Spleen (tissue), 11 donors: ENCODE results near the gene DNAH14. TPM values are rescaled to one million over a fixed set of nuclear protein-coding genes. Genes with fewer than 3 reads are reported as not detected.

Source experiments
- DNase-seq: peaks from one replicate; pipeline ENCODE4 v3.0.0-alpha.2; 2020
- H3K27ac ChIP-seq, 8 donors: fragments of 200-600 bp; sonication (generic) in 7 of 8; 1 replicate in 4 of 8; 2 replicates in 4 of 8; pipeline versions ENCODE4 v1.5.0 to v1.8.0; 2016 to 2021; ENCODE audit warnings: inconsistent platforms in 4 of 8, mild to moderate bottlenecking in 4 of 8, moderate library complexity in 1 of 8
- H3K27me3 ChIP-seq, 7 donors: fragments of 200-600 bp; sonication (generic) in 6 of 7; replicated peaks in 1 of 7; 1 replicate in 4 of 7; 2 replicates in 3 of 7; pipeline versions ENCODE4 v1.5.0 to v1.8.0; 2016 to 2021; ENCODE audit warnings: inconsistent platforms in 3 of 7, mild to moderate bottlenecking in 1 of 7
- H3K36me3 ChIP-seq, 6 donors: fragments of 200-600 bp; sonication (generic) in 5 of 6; 1 replicate in 4 of 6; 2 replicates in 2 of 6; pipeline versions ENCODE4 v1.5.0 to v1.8.0; 2016 to 2021; ENCODE audit warnings: inconsistent platforms in 2 of 6
- H3K4me1 ChIP-seq, 6 donors: fragments of 200-600 bp; sonication (generic) in 5 of 6; 1 replicate in 3 of 6; 2 replicates in 3 of 6; pipeline versions ENCODE4 v1.5.0 to v1.8.0; 2016 to 2021; ENCODE audit warnings: inconsistent platforms in 3 of 6
- H3K4me3 ChIP-seq, 8 donors: fragments of 200-600 bp; sonication (generic) in 7 of 8; 1 replicate in 4 of 8; 2 replicates in 4 of 8; pipeline versions ENCODE4 v1.5.0 to v1.8.0; 2016 to 2021; ENCODE audit warnings: inconsistent platforms in 4 of 8, mild to moderate bottlenecking in 4 of 8, moderate library complexity in 2 of 8
- H3K9me3 ChIP-seq, 8 donors: fragments of 200-600 bp; sonication (generic) in 7 of 8; 1 replicate in 4 of 8; 2 replicates in 4 of 8; pipeline versions ENCODE4 v1.5.0 to v1.8.0; 2016 to 2021; ENCODE audit warnings: inconsistent platforms in 4 of 8
- CTCF ChIP-seq, 11 experiments: fragments of 200-600 bp in 7 of 11; fragments of 450-650 bp in 4 of 11; sonication (generic) in 4 of 11; IDR thresholded peaks in 8 of 11; conservative IDR thresholded peaks in 3 of 11; 1 replicate in 7 of 11; 2 replicates in 4 of 11; pipeline versions ENCODE4 v1.4.0 to v1.8.0; 2016 to 2021; ENCODE audit warnings: antibody characterized with exemption in 11 of 11, inconsistent platforms in 4 of 11, mild to moderate bottlenecking in 1 of 11
- POLR2A ChIP-seq, 3 donors: fragments of 450-650 bp; IDR thresholded peaks; one replicate each; pipeline ENCODE4 v1.5.1; 2017; ENCODE audit warnings: antibody characterized with exemption in 3 of 3, mild to moderate bottlenecking in 1 of 3
- POLR2AphosphoS5 ChIP-seq, 3 donors: sonication (generic); formaldehyde crosslinking; IDR thresholded peaks; one replicate each; pipeline ENCODE4 v1.5.1; 2017; ENCODE audit warnings: antibody characterized with exemption in 3 of 3
- WGBS, 5 donors: extraction: QIAGEN DNeasy Blood & Tissue Kit in 3 of 5; methylation state at CpG; one replicate each; pipeline versions ENCODE4 v1.1.5 to v1.1.7; 2013 to 2018; 5-methylcytosine and 5-hydroxymethylcytosine counted together
- intact Hi-C: fragments of 100-400 bp; cut with DNase I; formaldehyde crosslinking; loops from one replicate; pipeline ENCODE4 v1.15.0; 2023; ENCODE audit warnings: low total_unique reads
- polyA plus RNA-seq, 3 donors: library from polyadenylated mRNA; stranded (reverse); fragments of 200-250 nt; gene quantifications; one replicate each; pipeline ENCODE4 v1.2.1, GENCODE V29; 2013
- total RNA-seq, 7 donors: library from RNA; depleted of rRNA in 3 of 7; stranded (reverse); fragments of >200 nt in 3 of 7; fragmentation: NEBNext Ultra II Directional in 4 of 7; extraction: Animal tissue kit (Norgen Biotek cat#: 25700) in 4 of 7; gene quantifications; one replicate each; pipeline versions ENCODE4 v1.1.0 to v1.2.1, GENCODE V29; 2016 to 2021
- donor health status: healthy with polysubstance abuse.
- donor health status: DM: no; HTN: no; CAD: no; lungs with moderate emphysema.
- donor health status: DM: no; HTN: no; CAD: no.
- donor health status: Bipolar disorder and iron deficiency.
- donor health status: healthy.
- donor health status: DM: no; HTN: no; CAD: no.
- donor health status: DM: yes; HTN: yes; CAD: no.

DNAH14 gene
- total and polyA plus RNA-seq, 10 donors, result 0.70 to 6.4 (median 4.8) TPM

GRCh38 chr1:225412803-225413351, 483.4 kb downstream of the DNAH14 start:
- Histone ChIP-seq H3K27me3 (no peaks in the 10 kb centered on the region), H3K36me3 (peaks cover 0 to 100% (median 87%) of the 10 kb centered on the region in 6 donors), H3K27ac (no peak overlapping the region), H3K4me1 (peaks cover 0 to 40% (median 0%) of the 10 kb centered on the region in 6 donors), H3K4me3 (no peak overlapping the region), H3K9me3 (no peaks in the 10 kb centered on the region)
- intact Hi-C loops, result no loop called here
- TF ChIP-seq CTCF (IDR thresholded peaks at IDR 0.05 in 8 of 11, conservative IDR thresholded peaks at IDR 0.05 in 3 of 11) (no peak), POLR2A (IDR thresholded peaks at IDR 0.05) (no peak), POLR2AphosphoS5 (IDR thresholded peaks at IDR 0.05) (no peak)
- WGBS, 5 donors, result 95 to 98% (median 96%) methylated on average over 10 of the region's 10 CpGs
- no peak for DNase-seq

GRCh38 chr1:225413708-225414375, 484.4 kb downstream of the DNAH14 start:
- peaks cover 0 to 100% (median 90%) of the 10 kb centered on the region in 6 donors for H3K36me3 ChIP-seq
- H3K4me1 ChIP-seq, result peaks cover 0 to 48% (median 0%) of the 10 kb centered on the region in 6 donors
- no peaks in the 10 kb centered on the region for H3K27me3 ChIP-seq
- intact Hi-C loops, result no loop called here
- TF ChIP-seq CTCF (IDR thresholded peaks at IDR 0.05 in 8 of 11, conservative IDR thresholded peaks at IDR 0.05 in 3 of 11) (no peak), POLR2AphosphoS5 (IDR thresholded peaks at IDR 0.05) (no peak), POLR2A (IDR thresholded peaks at IDR 0.05) (no peak)
- H3K9me3 ChIP-seq, result no peaks in the 10 kb centered on the region
- H3K4me3 ChIP-seq, result no peak overlapping the region
- no peak for DNase-seq
- H3K27ac ChIP-seq, result peak overlapping the region in 1 of 8 donors; percentile 16
- WGBS, 5 donors, result 81 to 85% (median 83%) methylated on average over 5 of the region's 5 CpGs

- TF ChIP-seq POLR2A (IDR thresholded peaks at IDR 0.05), result no peak
- no peak for TF ChIP-seq POLR2AphosphoS5 (IDR thresholded peaks at IDR 0.05)
- no peak for TF ChIP-seq CTCF (IDR thresholded peaks at IDR 0.05 in 8 of 11, conservative IDR thresholded peaks at IDR 0.05 in 3 of 11)
- Histone ChIP-seq H3K9me3 (no peaks in the 10 kb centered on the region), H3K27me3 (no peaks in the 10 kb centered on the region), H3K4me1 (peaks cover 0 to 53% (median under 1%) of the 10 kb centered on the region in 6 donors), H3K4me3 (no peak overlapping the region), H3K36me3 (peaks cover 0 to 100% (median 91%) of the 10 kb centered on the region in 6 donors), H3K27ac (peak overlapping the region in 2 of 8 donors; percentile 2 to 20)
- WGBS, 5 donors, result 65 to 89% (median 87%) methylated on average over 4 of the region's 4 CpGs
- intact Hi-C loops, result no loop called here
- no peak for DNase-seq
Measured at GRCh38 chr1:225415307-225415706, 485.8 kb downstream of the DNAH14 start.

- no peaks in the 10 kb centered on the region for H3K27me3 ChIP-seq
- TF ChIP-seq CTCF (IDR thresholded peaks at IDR 0.05 in 8 of 11, conservative IDR thresholded peaks at IDR 0.05 in 3 of 11), result no peak
- no peak for TF ChIP-seq POLR2AphosphoS5 (IDR thresholded peaks at IDR 0.05)
- TF ChIP-seq POLR2A (IDR thresholded peaks at IDR 0.05), result no peak
- peaks cover 0 to 61% (median 5%) of the 10 kb centered on the region in 6 donors for H3K4me1 ChIP-seq
- peaks cover 0 to 100% (median 85%) of the 10 kb centered on the region in 6 donors for H3K36me3 ChIP-seq
- intact Hi-C loops, result no loop called here
- WGBS, 5 donors, result 86 to 95% (median 90%) methylated on average over 11 of the region's 11 CpGs
- peak overlapping the region in 2 of 8 donors; percentile 2 to 20 for H3K27ac ChIP-seq
- no peak for DNase-seq
- no peak overlapping the region for H3K4me3 ChIP-seq
- H3K9me3 ChIP-seq, result no peaks in the 10 kb centered on the region
Measured at GRCh38 chr1:225415967-225416745, 486.7 kb downstream of the DNAH14 start.
